Activated T-cell treated with anti-CD3 and anti-CD28 coated beads, Interleukin-2, amount 50 U/mL, for 4 hours (primary cell): ENCODE results near the gene PBX1. TPM values are rescaled to one million over a fixed set of nuclear protein-coding genes. Genes with fewer than 3 reads are reported as not detected.

Source experiments
- ATAC-seq, 2 donors: fragments of 200-7000 bp; cut with Tn5 transposase; one replicate each; pipeline ENCODE4 v1.10.0; 2021
- DNase-seq: peaks from one replicate; pipeline ENCODE4 v3.0.0-alpha.2; 2020
- H3K27me3 Mint-ChIP-seq: one replicate; pipeline ENCODE4 v1.8.0; 2021; ENCODE audit warnings: low read depth, mixed read lengths
- H3K36me3 Mint-ChIP-seq: one replicate; pipeline ENCODE4 v1.8.0; 2022; ENCODE audit warnings: mixed read lengths; ENCODE audit not compliant: insufficient read depth
- H3K4me1 Mint-ChIP-seq: one replicate; pipeline ENCODE4 v1.8.0; 2021; ENCODE audit warnings: low read depth, mixed read lengths
- H3K4me3 Mint-ChIP-seq: one replicate; pipeline ENCODE4 v1.8.0; 2021; ENCODE audit warnings: mild to moderate bottlenecking, moderate library complexity, mixed read lengths
- H3K9me3 Mint-ChIP-seq: one replicate; pipeline ENCODE4 v1.8.0; 2021; ENCODE audit warnings: mixed read lengths
- total RNA-seq, 3 donors: library from RNA; stranded (reverse); gene quantifications; one replicate each; pipeline ENCODE4 v1.2.1, GENCODE V29; 2021

PBX1 gene
- total RNA-seq, 3 donors from 2014 or later: 0.41 to 0.48 (median 0.47) TPM

GRCh38 chr1:164794356-164794755 lies 235.4 kb downstream of the PBX1 start:
- Mint-ChIP-seq H3K4me1 (no peaks in the 10 kb centered on the region), H3K9me3 (no peaks in the 10 kb centered on the region), H3K27me3 (no peaks in the 10 kb centered on the region), H3K36me3 (no peaks in the 10 kb centered on the region), H3K4me3 (no peak overlapping the region)
- DNase-seq: no peak
- no peak for ATAC-seq

GRCh38 chr1:164796916-164797315 lies 237.9 kb downstream of the PBX1 start:
- H3K4me3 Mint-ChIP-seq: no peak overlapping the region
- no peaks in the 10 kb centered on the region for H3K9me3 Mint-ChIP-seq
- DNase-seq: no peak
- no peak for ATAC-seq
- H3K36me3 Mint-ChIP-seq: no peaks in the 10 kb centered on the region
- H3K27me3 Mint-ChIP-seq: no peaks in the 10 kb centered on the region
- no peaks in the 10 kb centered on the region for H3K4me1 Mint-ChIP-seq

- ATAC-seq: no peak
- H3K27me3 Mint-ChIP-seq: no peaks in the 10 kb centered on the region
- DNase-seq: no peak
- H3K36me3 Mint-ChIP-seq: no peaks in the 10 kb centered on the region
- no peaks in the 10 kb centered on the region for H3K9me3 Mint-ChIP-seq
- no peaks in the 10 kb centered on the region for H3K4me1 Mint-ChIP-seq
- no peak overlapping the region for H3K4me3 Mint-ChIP-seq
Measured at GRCh38 chr1:164801246-164801731, 242.3 kb downstream of the PBX1 start.

GRCh38 chr1:164801791-164802502 lies 243.0 kb downstream of the PBX1 start:
- Mint-ChIP-seq H3K27me3 (no peaks in the 10 kb centered on the region), H3K4me3 (no peak overlapping the region), H3K36me3 (no peaks in the 10 kb centered on the region), H3K9me3 (no peaks in the 10 kb centered on the region), H3K4me1 (no peaks in the 10 kb centered on the region)
- ATAC-seq: no peak
- DNase-seq: no peak

DNA sequence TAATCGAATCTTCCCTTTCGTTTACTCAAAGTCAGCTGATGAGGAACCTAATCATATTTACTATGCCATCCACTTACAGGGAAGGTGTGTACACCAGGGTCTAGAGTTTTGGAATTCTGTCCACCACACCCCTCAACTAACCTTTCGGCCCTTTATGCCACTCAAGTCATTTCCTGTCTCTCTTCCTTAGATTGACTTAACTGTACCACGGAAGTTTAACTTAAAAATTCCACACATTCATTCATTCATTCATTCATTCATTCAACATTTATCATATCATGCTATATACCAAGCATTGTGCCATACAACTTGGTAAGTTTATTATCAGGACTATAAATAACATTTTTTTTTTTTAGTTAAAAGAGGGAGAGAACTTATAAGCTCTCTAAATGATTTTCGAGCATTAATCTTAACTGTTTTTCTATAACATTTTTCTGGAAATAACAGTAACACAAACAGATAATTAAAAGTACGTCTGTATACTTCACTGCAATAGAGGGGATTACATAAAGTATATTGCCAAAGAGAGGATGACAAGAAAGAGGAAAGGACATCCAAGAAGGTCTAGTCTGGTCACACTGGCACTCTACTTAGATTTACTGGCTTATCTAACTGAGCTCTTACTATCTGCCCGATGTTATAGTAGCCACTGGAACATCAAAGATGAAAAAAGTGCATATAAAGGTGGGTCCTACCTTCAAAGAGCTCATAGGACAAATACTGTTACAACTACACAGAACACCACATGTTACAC lies 243.7 kb downstream of the PBX1 start:
- DNase-seq: no peak
- Mint-ChIP-seq H3K36me3 (no peaks in the 10 kb centered on the region), H3K9me3 (no peaks in the 10 kb centered on the region), H3K27me3 (no peaks in the 10 kb centered on the region), H3K4me3 (no peak overlapping the region), H3K4me1 (no peaks in the 10 kb centered on the region)
- ATAC-seq: no peak

DNA sequence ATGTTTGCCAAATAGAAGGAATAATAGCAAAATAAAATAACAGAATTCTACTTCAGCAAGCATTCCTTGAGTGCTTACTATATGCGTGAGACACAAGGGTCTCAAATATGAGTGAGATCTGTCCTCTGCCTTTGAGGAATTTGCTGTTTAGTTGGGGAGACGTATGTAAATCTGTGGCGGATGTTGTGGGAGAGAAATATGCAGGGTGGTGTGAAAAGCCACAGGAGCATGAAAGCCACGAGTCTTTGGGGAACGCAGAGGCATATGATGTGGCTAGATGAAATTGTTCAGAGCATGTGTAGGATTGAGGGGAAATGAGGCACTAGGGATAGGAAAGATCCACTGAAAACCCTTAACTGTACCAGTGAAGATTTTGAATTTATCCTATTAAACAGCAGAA lies 244.4 kb downstream of the PBX1 start:
- no peaks in the 10 kb centered on the region for H3K4me1 Mint-ChIP-seq
- DNase-seq (no peak), ATAC-seq (no peak)
- H3K9me3 Mint-ChIP-seq: no peaks in the 10 kb centered on the region
- no peaks in the 10 kb centered on the region for H3K36me3 Mint-ChIP-seq
- H3K27me3 Mint-ChIP-seq: no peaks in the 10 kb centered on the region
- no peak overlapping the region for H3K4me3 Mint-ChIP-seq

DNA sequence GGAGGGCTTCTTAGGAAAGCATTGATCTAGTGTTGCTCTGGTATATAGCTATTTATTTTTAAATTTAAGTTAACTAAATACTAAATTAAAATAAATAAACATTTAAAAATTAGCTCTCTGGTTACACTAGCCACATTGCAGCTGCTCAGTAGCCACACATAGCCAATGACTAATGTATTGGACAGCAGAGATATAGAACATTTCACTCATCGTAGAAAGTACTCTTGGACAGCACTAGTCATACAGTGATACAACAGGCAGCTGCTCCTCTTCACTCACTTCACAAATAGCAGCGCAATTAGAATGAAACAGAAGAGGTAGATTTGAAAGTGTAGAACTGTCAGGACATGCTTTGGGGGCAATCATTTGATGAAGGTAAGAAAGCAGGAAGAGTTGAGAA lies 245.4 kb downstream of the PBX1 start:
- ATAC-seq (no peak), DNase-seq (no peak)
- no peaks in the 10 kb centered on the region for H3K4me1 Mint-ChIP-seq
- no peak overlapping the region for H3K4me3 Mint-ChIP-seq
- H3K9me3 Mint-ChIP-seq: no peaks in the 10 kb centered on the region
- H3K36me3 Mint-ChIP-seq: no peaks in the 10 kb centered on the region
- no peaks in the 10 kb centered on the region for H3K27me3 Mint-ChIP-seq

GRCh38 chr1:164805399-164805798 lies 246.4 kb downstream of the PBX1 start:
- DNase-seq (no peak), ATAC-seq (no peak)
- Mint-ChIP-seq H3K9me3 (no peaks in the 10 kb centered on the region), H3K27me3 (no peaks in the 10 kb centered on the region), H3K36me3 (no peaks in the 10 kb centered on the region), H3K4me1 (no peaks in the 10 kb centered on the region), H3K4me3 (no peak overlapping the region)

DNA sequence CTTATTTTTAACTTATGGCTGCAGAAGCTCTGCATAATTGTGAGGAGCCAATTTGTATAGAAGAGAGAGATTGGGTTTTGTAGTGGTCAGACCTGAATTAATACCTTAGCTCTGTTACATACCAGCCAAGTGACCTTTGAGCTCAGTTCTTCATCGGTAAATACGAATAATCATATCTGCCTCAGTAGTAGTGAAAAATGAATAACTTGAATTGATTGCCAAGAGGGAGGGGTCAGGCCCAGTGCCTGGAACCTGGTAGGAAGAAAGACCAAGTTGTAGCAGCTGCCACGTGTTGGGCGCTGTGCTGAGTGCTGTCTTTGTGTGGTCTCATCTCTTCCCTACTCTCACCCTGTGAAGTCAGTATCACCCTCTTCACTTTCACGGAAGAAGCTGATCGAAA lies 247.5 kb downstream of the PBX1 start:
- ATAC-seq: no peak
- Mint-ChIP-seq H3K9me3 (no peaks in the 10 kb centered on the region), H3K4me3 (no peak overlapping the region), H3K27me3 (no peaks in the 10 kb centered on the region), H3K36me3 (no peaks in the 10 kb centered on the region), H3K4me1 (no peaks in the 10 kb centered on the region)
- DNase-seq: no peak

- no peak for DNase-seq
- Mint-ChIP-seq H3K27me3 (no peaks in the 10 kb centered on the region), H3K4me3 (no peak overlapping the region), H3K9me3 (peaks cover 5% of the 10 kb centered on the region), H3K36me3 (no peaks in the 10 kb centered on the region), H3K4me1 (no peaks in the 10 kb centered on the region)
- no peak for ATAC-seq
Measured at GRCh38 chr1:164813776-164814175, 254.8 kb downstream of the PBX1 start.

DNA sequence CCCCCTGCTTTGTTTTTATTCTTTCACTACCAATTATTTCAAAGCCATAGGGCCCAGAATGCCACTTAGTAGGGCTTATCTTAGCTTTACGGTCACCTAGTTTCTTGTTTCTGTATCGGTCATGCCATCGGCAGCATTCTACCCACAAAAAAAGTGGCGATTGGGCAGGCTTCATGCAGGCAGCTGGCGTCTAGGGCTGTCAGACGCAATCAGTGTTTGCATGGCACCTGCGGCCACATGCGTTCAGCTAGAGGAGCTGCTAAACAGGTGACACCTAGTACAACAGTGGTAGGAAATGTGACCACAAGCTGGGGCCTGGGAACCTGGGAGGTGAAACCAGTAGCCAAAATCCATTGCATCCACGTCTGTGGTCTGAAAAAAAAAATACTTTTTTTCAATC lies 262.7 kb downstream of the PBX1 start:
- Mint-ChIP-seq H3K36me3 (no peaks in the 10 kb centered on the region), H3K4me3 (no peak overlapping the region), H3K9me3 (peaks cover 5% of the 10 kb centered on the region), H3K27me3 (no peaks in the 10 kb centered on the region), H3K4me1 (no peaks in the 10 kb centered on the region)
- DNase-seq: no peak
- no peak for ATAC-seq

DNA sequence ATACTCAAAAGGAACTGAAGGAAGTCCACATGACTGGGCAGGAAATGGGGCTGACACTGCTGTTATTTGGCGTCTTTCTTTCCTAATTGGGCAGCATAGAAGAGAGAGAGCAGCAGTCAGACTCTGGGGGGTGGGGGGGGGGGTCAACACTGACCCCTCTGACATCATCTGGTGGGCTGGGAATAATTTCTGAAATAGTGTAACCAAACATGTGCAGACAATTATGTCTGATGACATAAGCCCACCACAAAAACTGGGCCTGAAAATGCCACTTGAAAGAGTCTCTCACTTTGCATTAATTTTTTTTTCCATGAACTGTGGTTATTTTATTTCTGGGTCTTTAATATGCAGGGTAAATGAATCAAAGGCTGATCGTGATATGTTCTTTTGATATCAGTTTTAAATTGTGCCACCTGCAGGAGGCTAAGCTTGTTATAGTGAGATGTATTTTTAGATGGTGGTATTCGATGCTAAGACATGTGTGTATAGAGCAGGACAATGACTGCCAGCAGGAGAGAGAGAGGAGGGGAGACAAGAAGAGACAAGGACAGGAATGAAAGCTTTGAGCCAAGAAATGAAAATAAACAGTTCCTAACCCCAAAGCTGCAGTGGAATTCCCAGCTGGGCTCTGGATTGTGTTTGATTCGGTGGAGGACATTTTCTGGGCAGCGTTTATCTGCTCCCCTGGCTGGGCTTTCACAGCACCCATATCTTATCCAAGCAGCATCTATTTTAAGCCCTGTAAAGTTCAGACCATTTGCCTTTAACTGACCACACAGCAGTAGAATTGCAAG lies 264.7 kb downstream of the PBX1 start:
- no peak overlapping the region for H3K4me3 Mint-ChIP-seq
- DNase-seq (no peak), ATAC-seq (no peak)
- H3K27me3 Mint-ChIP-seq: no peaks in the 10 kb centered on the region
- H3K9me3 Mint-ChIP-seq: no peaks in the 10 kb centered on the region
- H3K4me1 Mint-ChIP-seq: no peaks in the 10 kb centered on the region
- H3K36me3 Mint-ChIP-seq: no peaks in the 10 kb centered on the region

DNA sequence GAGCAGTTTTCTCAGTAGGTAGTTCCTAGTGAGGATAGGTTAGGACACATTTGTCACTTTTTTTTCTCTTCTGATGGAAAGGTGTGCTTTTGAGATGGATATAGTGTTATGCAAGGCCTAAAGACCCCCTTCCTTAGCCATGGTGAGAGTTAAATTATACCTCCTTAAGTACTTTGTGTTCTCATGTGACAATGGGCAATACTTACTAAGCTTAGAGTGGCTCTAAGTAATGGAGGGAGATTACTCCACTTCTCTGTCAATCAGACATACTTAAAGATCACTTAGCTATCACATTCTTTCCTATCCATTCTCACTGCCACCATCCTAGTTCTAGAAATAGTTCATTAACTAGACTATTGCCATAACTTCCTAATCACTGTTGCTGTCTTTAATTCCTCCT lies 265.6 kb downstream of the PBX1 start:
- Mint-ChIP-seq H3K4me3 (no peak overlapping the region), H3K9me3 (no peaks in the 10 kb centered on the region), H3K27me3 (no peaks in the 10 kb centered on the region), H3K36me3 (no peaks in the 10 kb centered on the region), H3K4me1 (no peaks in the 10 kb centered on the region)
- DNase-seq: no peak
- no peak for ATAC-seq

DNA sequence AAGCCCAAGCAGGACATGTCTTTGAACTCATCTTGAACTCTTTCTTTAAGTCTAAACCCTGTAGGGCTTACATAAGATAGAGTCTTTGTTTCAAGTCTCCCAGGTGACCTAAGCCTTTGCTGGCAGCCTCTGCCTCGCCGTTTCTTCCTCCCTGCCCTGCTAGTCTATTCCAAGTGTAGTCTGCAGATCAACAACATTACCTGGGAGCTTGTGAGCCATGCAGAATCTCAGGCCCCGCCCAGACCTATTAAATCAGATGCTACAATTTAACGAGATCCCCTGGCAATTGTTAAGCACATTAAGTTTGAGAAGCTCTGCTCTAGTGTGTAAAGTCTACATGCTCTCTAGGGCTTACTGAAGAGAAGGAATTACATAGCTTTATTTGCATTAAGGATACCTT lies 271.6 kb downstream of the PBX1 start:
- Mint-ChIP-seq H3K27me3 (no peaks in the 10 kb centered on the region), H3K36me3 (no peaks in the 10 kb centered on the region), H3K4me1 (no peaks in the 10 kb centered on the region), H3K9me3 (no peaks in the 10 kb centered on the region), H3K4me3 (no peak overlapping the region)
- DNase-seq: no peak
- ATAC-seq: no peak
